GM18511 (cell line): ENCODE results near the gene PPP2R1B.

ENCODE experiments used
- ATAC-seq: cut with Tn5 transposase; IDR thresholded peaks from one replicate; pipeline ENCODE4 v1.9.1; 2021; ENCODE audit warnings: mild to moderate bottlenecking, moderate library complexity; ENCODE audit not compliant: unreplicated experiment

The PPP2R1B gene

GRCh38 chr11:111698852-111699559, 67.2 kb downstream of the PPP2R1B start:
- no peak for ATAC-seq

GRCh38 chr11:111697933-111698371, 68.2 kb downstream of the PPP2R1B start:
- peak; percentile 74 for ATAC-seq

- ATAC-seq: no peak
Measured at GRCh38 chr11:111696556-111696955, 69.6 kb downstream of the PPP2R1B start.

GRCh38 chr11:111694851-111695250, 71.3 kb downstream of the PPP2R1B start:
- ATAC-seq: no peak

GRCh38 chr11:111693224-111693937, 72.8 kb downstream of the PPP2R1B start:
- no peak for ATAC-seq

- ATAC-seq: no peak
Measured at GRCh38 chr11:111691741-111692140, 74.4 kb downstream of the PPP2R1B start.

- ATAC-seq: no peak
Measured at GRCh38 chr11:111691176-111691575, 75.0 kb downstream of the PPP2R1B start.

GRCh38 chr11:111688013-111688412, 78.2 kb downstream of the PPP2R1B start:
- no peak for ATAC-seq

GRCh38 chr11:111684251-111684650, 81.9 kb downstream of the PPP2R1B start:
- no peak for ATAC-seq

GRCh38 chr11:111683806-111684205, 82.4 kb downstream of the PPP2R1B start:
- no peak for ATAC-seq

GRCh38 chr11:111680486-111681175, 85.6 kb downstream of the PPP2R1B start:
- no peak for ATAC-seq
